22Rv1 (cell line): ENCODE data around the gene MARCHF4.

Experiments used
- H3K27ac ChIP-seq: fragments of 450-650 bp; 2 replicates; pipeline ENCODE4 v1.5.1; 2017
- CTCF ChIP-seq: fragments of 450-650 bp; IDR thresholded peaks from 2 replicates; pipeline ENCODE4 v1.5.1; 2017; ENCODE audit warnings: mild to moderate bottlenecking
- ZFX ChIP-seq: fragments of 450-650 bp; IDR thresholded peaks from 2 replicates; pipeline ENCODE4 v1.6.1; 2017; ENCODE audit warnings: antibody characterized with exemption, borderline replicate concordance

Gene MARCHF4

GRCh38 chr2:216371721-216372702 is at the start of gene MARCHF4:
Gene MARCHF4, minus strand, starts transcription at chr2:216372483. Its CDS starts 2,223 bp downstream, at chr2:216370260.
- TF ChIP-seq ZFX (no peak), CTCF (no peak)
- no peak within 1 kb of the TSS for H3K27ac ChIP-seq

- no peak overlapping the region for H3K27ac ChIP-seq
- TF ChIP-seq CTCF, result no peak
- no peak for TF ChIP-seq ZFX
Observed at GRCh38 chr2:216420367-216421101, 48.3 kb upstream of the MARCHF4 start.

GRCh38 chr2:216418981-216419380 is 46.7 kb upstream of the MARCHF4 start:
- no peak for TF ChIP-seq CTCF
- no peak for TF ChIP-seq ZFX
- no peak overlapping the region for H3K27ac ChIP-seq

GRCh38 chr2:216416571-216417307 is 44.5 kb upstream of the MARCHF4 start:
- no peak for TF ChIP-seq CTCF
- no peak for TF ChIP-seq ZFX
- no peak overlapping the region for H3K27ac ChIP-seq

- TF ChIP-seq ZFX (no peak), CTCF (no peak)
- no peak overlapping the region for H3K27ac ChIP-seq
Observed at GRCh38 chr2:216415541-216415940, 43.3 kb upstream of the MARCHF4 start.

GRCh38 chr2:216414772-216415319 is 42.6 kb upstream of the MARCHF4 start:
- no peak overlapping the region for H3K27ac ChIP-seq
- TF ChIP-seq ZFX (no peak), CTCF (no peak)
